KMS-11 (cell line): ENCODE results near the gene DPH7.
"Not testable (repeated sequence)": the region's sequence is repeated elsewhere in the genome, so short reads cannot be mapped to it uniquely, and the experiment has no call there.

Experiments
- H2AFZ ChIP-seq: fragments of 200-600 bp; sonication (generic); 2 replicates; pipeline ENCODE4 v1.6.1; 2016; ENCODE audit warnings: antibody characterized with exemption, mixed run types, low read depth
- H3K27ac ChIP-seq: fragments of 200-600 bp; sonication (generic); 2 replicates; pipeline ENCODE4 v1.6.1; 2016; ENCODE audit warnings: mild to moderate bottlenecking, mixed run types
- H3K27me3 ChIP-seq: fragments of 200-600 bp; sonication (generic); 2 replicates; pipeline ENCODE4 v1.6.1; 2017; ENCODE audit warnings: mild to moderate bottlenecking, low read depth, mixed run types, moderate library complexity; ENCODE audit not compliant: insufficient read depth
- H3K36me3 ChIP-seq: fragments of 200-600 bp; sonication (generic); 2 replicates; pipeline ENCODE4 v1.6.1; 2017; ENCODE audit warnings: mild to moderate bottlenecking, mixed run types; ENCODE audit not compliant: insufficient read depth
- H3K4me1 ChIP-seq: fragments of 200-600 bp; sonication (generic); 2 replicates; pipeline ENCODE4 v1.6.1; 2016; ENCODE audit warnings: mild to moderate bottlenecking, low read depth, mixed run types; ENCODE audit not compliant: poor library complexity, severe bottlenecking
- H3K4me2 ChIP-seq: fragments of 200-600 bp; sonication (generic); 2 replicates; pipeline ENCODE4 v1.7.0; 2016; ENCODE audit warnings: mild to moderate bottlenecking, mixed run types
- H3K4me3 ChIP-seq: fragments of 200-600 bp; sonication (generic); IDR thresholded peaks from 2 replicates; pipeline ENCODE4 v1.6.1; 2017; ENCODE audit warnings: low read depth, low read length, mixed read lengths; ENCODE audit not compliant: insufficient read depth
- H3K79me2 ChIP-seq: fragments of 200-600 bp; sonication (generic); 2 replicates; pipeline ENCODE4 v1.6.1; 2016; ENCODE audit warnings: low read depth, mixed run types; ENCODE audit not compliant: insufficient read depth
- H3K9ac ChIP-seq: fragments of 200-600 bp; sonication (generic); 2 replicates; pipeline ENCODE4 v1.6.1; 2016; ENCODE audit warnings: mild to moderate bottlenecking, mixed run types
- H4K20me1 ChIP-seq: fragments of 200-600 bp; sonication (generic); 2 replicates; pipeline ENCODE4 v1.6.1; 2016; ENCODE audit warnings: mild to moderate bottlenecking, mixed run types; ENCODE audit not compliant: insufficient read depth
- CTCF ChIP-seq: fragments of 200-600 bp; sonication (generic); conservative IDR thresholded peaks from 2 replicates; pipeline ENCODE4 v1.6.1; 2017; ENCODE audit warnings: low read depth, mild to moderate bottlenecking, antibody characterized with exemption, low read length, moderate library complexity, mixed read lengths

Gene DPH7

DNA sequence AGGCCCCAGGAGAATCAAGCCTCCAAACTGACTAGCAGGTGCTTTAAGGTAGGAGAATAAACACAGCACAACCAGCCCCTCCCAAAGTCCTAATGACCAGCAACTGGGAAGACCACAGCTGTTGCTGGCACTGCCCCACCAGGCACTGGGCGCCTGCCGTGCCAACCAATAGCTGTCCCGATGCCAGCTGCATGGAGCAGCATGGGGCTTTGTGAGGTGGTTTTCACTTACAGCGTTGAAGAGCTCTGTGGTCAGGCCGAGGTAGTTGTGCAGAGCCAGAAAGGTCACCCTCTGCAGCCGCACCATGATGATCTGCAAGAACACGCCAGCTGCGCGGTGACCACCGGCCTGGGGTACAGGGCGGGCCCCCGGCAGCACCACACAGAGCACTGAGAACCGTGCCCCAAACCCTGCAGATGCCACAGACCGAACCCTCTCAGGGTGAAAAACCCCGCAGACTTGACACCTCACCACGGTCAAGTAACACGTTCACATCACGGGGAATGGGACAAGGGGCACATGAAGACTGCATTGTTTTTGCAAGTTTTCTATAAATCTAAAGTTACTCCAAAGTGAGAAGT, 57.2 kb downstream of the DPH7 start:
- Histone ChIP-seq H3K4me3 (no peak overlapping the region), H3K27me3 (no peaks in the 10 kb centered on the region), H3K27ac (no peak overlapping the region), H3K4me2 (no peak overlapping the region), H3K36me3 (no peaks in the 10 kb centered on the region), H3K9ac (no peak overlapping the region), H3K4me1 (peaks cover 3% of the 10 kb centered on the region), H4K20me1 (no peaks in the 10 kb centered on the region), H2AFZ (no peak overlapping the region), H3K79me2 (no peaks in the 10 kb centered on the region)
- no peak for TF ChIP-seq CTCF

DNA sequence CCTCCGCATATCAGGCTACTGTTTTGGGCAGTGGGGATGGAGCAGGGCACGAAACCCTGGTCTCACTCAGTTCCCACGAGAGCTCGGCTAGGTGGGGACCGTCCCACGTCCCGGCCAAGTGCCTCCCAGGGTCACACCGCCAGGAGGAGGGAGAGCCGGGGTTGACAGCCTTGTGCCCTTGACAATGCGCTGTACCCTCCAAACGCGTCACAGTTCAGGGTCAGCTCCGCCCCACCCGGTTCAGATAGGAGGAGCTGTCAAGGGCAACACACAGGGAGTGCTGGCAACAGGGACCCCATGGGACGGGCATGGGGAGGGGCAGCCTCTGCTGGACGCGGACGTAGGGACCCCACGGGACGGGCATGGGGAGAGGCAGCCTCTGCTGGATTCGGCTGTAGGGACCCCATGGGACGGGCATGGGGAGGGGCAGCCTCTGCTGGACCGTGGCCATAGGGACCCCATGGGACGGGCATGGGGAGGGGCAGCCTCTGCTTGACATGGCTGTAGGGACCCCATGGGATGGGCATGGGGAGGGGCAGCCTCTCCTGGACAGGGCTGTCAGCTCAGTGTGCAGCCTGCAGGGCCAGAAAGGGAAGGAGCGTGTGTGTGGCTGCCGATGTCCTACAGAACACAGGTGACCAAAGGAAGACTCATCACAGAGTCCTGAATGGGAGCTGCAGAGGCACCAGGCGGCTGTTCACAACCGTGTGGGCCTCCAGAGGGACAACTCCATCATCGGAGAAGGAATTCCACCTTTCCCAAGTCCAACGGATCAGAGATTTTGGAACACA, 57.9 kb downstream of the DPH7 start:
- Histone ChIP-seq H3K4me2 (no peak overlapping the region), H3K36me3 (no peaks in the 10 kb centered on the region), H3K27ac (no peak overlapping the region), H4K20me1 (no peaks in the 10 kb centered on the region), H2AFZ (no peak overlapping the region), H3K4me3 (no peak overlapping the region), H3K27me3 (no peaks in the 10 kb centered on the region), H3K9ac (no peak overlapping the region), H3K4me1 (peaks cover 8% of the 10 kb centered on the region), H3K79me2 (no peaks in the 10 kb centered on the region)
- no peak for TF ChIP-seq CTCF

- no peak overlapping the region for H3K27ac ChIP-seq
- no peaks in the 10 kb centered on the region for H3K79me2 ChIP-seq
- H2AFZ ChIP-seq: no peak overlapping the region
- no peak overlapping the region for H3K4me2 ChIP-seq
- no peaks in the 10 kb centered on the region for H4K20me1 ChIP-seq
- peaks cover 17% of the 10 kb centered on the region for H3K4me1 ChIP-seq
- no peaks in the 10 kb centered on the region for H3K36me3 ChIP-seq
- H3K9ac ChIP-seq: no peak overlapping the region
- H3K4me3 ChIP-seq: no peak overlapping the region
- TF ChIP-seq CTCF: no peak
- no peaks in the 10 kb centered on the region for H3K27me3 ChIP-seq
These were observed 59.2 kb downstream of the DPH7 start for GRCh38 chr9:137519553-137519952.

- not testable (repeated sequence) for H3K27ac ChIP-seq, H3K9ac ChIP-seq, H4K20me1 ChIP-seq, H2AFZ ChIP-seq, H3K4me3 ChIP-seq, H3K79me2 ChIP-seq, H3K4me2 ChIP-seq, H3K27me3 ChIP-seq, H3K36me3 ChIP-seq
- peaks cover 22% of the 10 kb centered on the region for H3K4me1 ChIP-seq
These were observed 59.9 kb downstream of the DPH7 start for GRCh38 chr9:137518661-137519459.
